Right lobe of liver (tissue), 4 donors: ENCODE results near the gene MLLT1.

Experiments used
- CTCF ChIP-seq, 4 donors: fragments of 200-600 bp in 3 of 4; fragments of 450-650 bp in 1 of 4; IDR thresholded peaks; one replicate each; pipeline versions ENCODE4 v1.5.1 to v1.8.0; 2016 to 2022; ENCODE audit warnings: antibody characterized with exemption in 4 of 4, mild to moderate bottlenecking in 2 of 4
- POLR2A ChIP-seq: fragments of 450-650 bp; IDR thresholded peaks from one replicate; pipeline ENCODE4 v1.6.1; 2017; ENCODE audit warnings: antibody characterized with exemption, mild to moderate bottlenecking
- donor health status: DM: no; HTN: no; CAD: no.
- donor health status: DM: no; HTN: no; CAD: no.
- donor health status: DM: no; HTN: yes; CAD: no.

GRCh38 chr19:6274756-6275155 lies 5.0 kb downstream of the MLLT1 start:
- no peak for TF ChIP-seq CTCF (IDR thresholded peaks at IDR 0.05)
- no peak for TF ChIP-seq POLR2A
